SK-N-SH (cell line): Measurements from ENCODE around the gene UBXN10.

Experiments used
- CTCF ChIP-seq: fragments of 200-600 bp; sonication (generic); IDR thresholded peaks from 2 replicates; pipeline ENCODE4 v1.6.1; 2017; ENCODE audit warnings: antibody characterized with exemption, mild to moderate bottlenecking, moderate library complexity
- EP300 ChIP-seq, 2 experiments: IDR thresholded peaks; 2 replicates each; pipeline versions ENCODE4 v1.4.0 to v1.6.1; 2012; ENCODE audit warnings: borderline replicate concordance in 1 of 2, low read depth in 1 of 2, low read length in 1 of 2
- EZH2phosphoT487 ChIP-seq: fragments of 200-600 bp; sonication (generic); IDR thresholded peaks from 2 replicates; pipeline ENCODE4 v1.6.1; 2017; ENCODE audit warnings: low read depth, mixed run types, mild to moderate bottlenecking, antibody characterized with exemption, moderate library complexity, borderline replicate concordance
- GABPA ChIP-seq: IDR thresholded peaks from 2 replicates; pipeline ENCODE4 v1.4.0; 2012; ENCODE audit warnings: low read depth, mild to moderate bottlenecking
- MAX ChIP-seq: IDR thresholded peaks from 2 replicates; pipeline ENCODE4 v1.4.0; 2012; ENCODE audit warnings: low read depth
- MXI1 ChIP-seq: IDR thresholded peaks from 2 replicates; pipeline ENCODE4 v1.6.1; 2012; ENCODE audit warnings: mild to moderate bottlenecking, low read depth, low read length, improper control_type of control experiment
- POLR2AphosphoS5 ChIP-seq: IDR thresholded peaks from 2 replicates; pipeline ENCODE4 v1.6.1; 2012; ENCODE audit warnings: low read depth, low read length
- RAD21 ChIP-seq: IDR thresholded peaks from 2 replicates; pipeline ENCODE4 v1.6.1; 2012; ENCODE audit warnings: mild to moderate bottlenecking, low read length
- REST ChIP-seq: IDR thresholded peaks from 2 replicates; pipeline ENCODE4 v1.6.1; 2012; ENCODE audit warnings: mild to moderate bottlenecking, low read depth, low read length, moderate library complexity
- TCF12 ChIP-seq: IDR thresholded peaks from 2 replicates; pipeline ENCODE4 v1.4.0; 2012
- USF1 ChIP-seq: IDR thresholded peaks from 2 replicates; pipeline ENCODE4 v1.4.0; 2012; ENCODE audit warnings: low read depth, borderline replicate concordance
- USF2 ChIP-seq: fragments of 150-350 bp; IDR thresholded peaks from 2 replicates; pipeline ENCODE4 v1.6.1; 2017; ENCODE audit warnings: antibody characterized with exemption, low read length, low read depth, borderline replicate concordance
- YY1 ChIP-seq: IDR thresholded peaks from 2 replicates; pipeline ENCODE4 v1.4.0; 2012; ENCODE audit warnings: low read depth, mild to moderate bottlenecking

- TF ChIP-seq USF2, result no peak
- TF ChIP-seq CTCF, result no peak
- TF ChIP-seq EZH2phosphoT487, result no peak
- TF ChIP-seq POLR2AphosphoS5, result no peak
- no peak for TF ChIP-seq REST
- no peak for TF ChIP-seq TCF12
- TF ChIP-seq RAD21, result no peak
- no peak for TF ChIP-seq YY1
- TF ChIP-seq GABPA, result no peak
- no peak for TF ChIP-seq MAX
- TF ChIP-seq EP300 (IDR thresholded peaks at IDR 0.05; ENCODE audit: borderline replicate concordance in 1 of 2, low read depth in 1 of 2, low read length in 1 of 2), result no peak
- TF ChIP-seq MXI1, result no peak
- no peak for TF ChIP-seq USF1
Measured at GRCh38 chr1:20191266-20191825, 5.5 kb downstream of the UBXN10 start.
